ENCODE results near the gene PCDHGC3.
"Not testable (repeated sequence)": the region's sequence is repeated elsewhere in the genome, so short reads cannot be mapped to it uniquely, and the experiment has no call there.

Gene PCDHGC3

DNA sequence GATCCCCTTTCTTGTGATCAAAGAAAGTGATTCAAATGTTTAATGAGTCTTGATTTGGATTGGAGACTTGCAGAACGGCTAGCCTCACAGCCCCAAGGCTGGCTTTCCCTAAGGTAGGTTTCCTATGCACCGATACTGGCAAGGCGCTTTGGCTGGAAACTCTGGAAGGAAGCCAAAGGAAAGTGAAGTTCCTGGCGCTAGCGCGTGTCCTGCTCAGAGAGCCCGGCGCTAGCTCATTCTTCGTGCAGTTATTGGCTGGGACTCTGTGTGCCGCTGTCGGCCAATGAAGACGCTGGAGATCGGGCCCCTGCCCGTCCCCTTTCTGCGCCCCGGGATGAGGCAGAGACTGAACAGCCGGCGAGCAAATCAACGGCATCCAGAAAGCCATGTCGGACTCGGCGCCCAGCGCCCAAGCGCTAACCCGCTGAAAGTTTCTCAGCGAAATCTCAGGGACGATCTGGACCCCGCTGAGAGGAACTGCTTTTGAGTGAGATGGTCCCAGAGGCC is at the start of gene PCDHGC3:
Gene PCDHGC3 (plus strand): TSS at position 342 of the 507 bp plus-strand sequence. CDS start 151 bp downstream, at position 493.
- H3K4me3 ChIP-seq (ENCODE audit: low read length), result peak within 1 kb of the TSS; percentile 85
- H2AFZ ChIP-seq (ENCODE audit: low read depth, low read length), result peak within 1 kb of the TSS; percentile 86
- TF ChIP-seq EZH2phosphoT487 (IDR thresholded peaks at IDR 0.05; ENCODE audit: low read depth), result no peak
- TF ChIP-seq, protein P1, sequence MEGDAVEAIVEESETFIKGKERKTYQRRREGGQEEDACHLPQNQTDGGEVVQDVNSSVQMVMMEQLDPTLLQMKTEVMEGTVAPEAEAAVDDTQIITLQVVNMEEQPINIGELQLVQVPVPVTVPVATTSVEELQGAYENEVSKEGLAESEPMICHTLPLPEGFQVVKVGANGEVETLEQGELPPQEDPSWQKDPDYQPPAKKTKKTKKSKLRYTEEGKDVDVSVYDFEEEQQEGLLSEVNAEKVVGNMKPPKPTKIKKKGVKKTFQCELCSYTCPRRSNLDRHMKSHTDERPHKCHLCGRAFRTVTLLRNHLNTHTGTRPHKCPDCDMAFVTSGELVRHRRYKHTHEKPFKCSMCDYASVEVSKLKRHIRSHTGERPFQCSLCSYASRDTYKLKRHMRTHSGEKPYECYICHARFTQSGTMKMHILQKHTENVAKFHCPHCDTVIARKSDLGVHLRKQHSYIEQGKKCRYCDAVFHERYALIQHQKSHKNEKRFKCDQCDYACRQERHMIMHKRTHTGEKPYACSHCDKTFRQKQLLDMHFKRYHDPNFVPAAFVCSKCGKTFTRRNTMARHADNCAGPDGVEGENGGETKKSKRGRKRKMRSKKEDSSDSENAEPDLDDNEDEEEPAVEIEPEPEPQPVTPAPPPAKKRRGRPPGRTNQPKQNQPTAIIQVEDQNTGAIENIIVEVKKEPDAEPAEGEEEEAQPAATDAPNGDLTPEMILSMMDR (IDR thresholded peaks at IDR 0.05; ENCODE audit: low read depth, low read length), result peak; percentile 30
- no peak within 1 kb of the TSS for H3K27ac ChIP-seq (ENCODE audit: low read length)
- peak within 1 kb of the TSS; percentile 89 for H3K4me2 ChIP-seq (ENCODE audit: low read length)
- H4K20me1 ChIP-seq (ENCODE audit: insufficient read depth, low read length), result no peaks in the 10 kb centered on the region
- peak within 1 kb of the TSS; percentile 49 for H3K9ac ChIP-seq (ENCODE audit: low read length)
- no peaks in the 10 kb centered on the region for H3K27me3 ChIP-seq (ENCODE audit: low read depth, low read length)
- no peaks in the 10 kb centered on the region for H3K36me3 ChIP-seq (replicated peaks; ENCODE audit: low read depth, low read length)
- H3K9me3 ChIP-seq (ENCODE audit: insufficient read depth, low read length), result no peaks in the 10 kb centered on the region
- no peaks in the 10 kb centered on the region for H3K4me1 ChIP-seq (ENCODE audit: low read length)
- no peaks in the 10 kb centered on the region for H3K79me2 ChIP-seq (ENCODE audit: low read length)

DNA sequence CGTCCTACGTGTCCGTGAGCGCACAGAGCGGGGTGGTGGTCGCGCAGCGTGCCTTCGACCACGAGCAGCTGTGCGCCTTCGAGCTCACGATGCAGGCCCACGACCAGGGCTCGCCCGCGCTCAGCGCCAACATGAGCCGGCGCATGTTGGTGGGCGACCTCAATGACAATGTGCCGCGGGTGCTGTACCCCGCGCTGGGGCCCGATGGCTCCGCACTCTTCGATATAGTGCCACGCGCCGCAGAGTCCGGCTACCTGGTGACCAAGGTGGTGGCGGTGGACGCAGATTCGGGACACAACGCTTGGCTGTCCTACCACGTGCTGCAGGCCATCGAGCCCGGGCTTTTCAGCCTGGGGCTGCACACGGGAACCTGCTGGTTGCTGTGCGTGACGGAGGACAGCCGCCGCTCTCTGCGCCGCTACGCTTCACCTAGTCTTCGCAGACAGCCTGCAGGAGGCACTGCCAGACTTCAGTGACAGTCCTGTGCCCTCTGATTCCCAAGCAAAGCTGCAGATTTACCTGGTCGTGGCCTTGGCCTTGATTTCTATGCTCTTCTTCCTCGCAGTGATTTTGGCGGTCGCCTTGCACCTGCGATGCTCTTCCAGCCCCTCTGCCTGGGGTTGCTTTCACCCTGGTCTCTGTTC is 47.9 kb upstream of the PCDHGC3 start:
- H3K9ac ChIP-seq (ENCODE audit: low read length), result no peak overlapping the region
- no peak overlapping the region for H3K27ac ChIP-seq (ENCODE audit: low read length)
- no peaks in the 10 kb centered on the region for H4K20me1 ChIP-seq (ENCODE audit: insufficient read depth, low read length)
- H2AFZ ChIP-seq (ENCODE audit: low read depth, low read length), result no peak overlapping the region
- H3K79me2 ChIP-seq (ENCODE audit: low read length), result no peaks in the 10 kb centered on the region
- TF ChIP-seq EZH2phosphoT487 (IDR thresholded peaks at IDR 0.05; ENCODE audit: low read depth), result no peak
- TF ChIP-seq, protein P1 (IDR thresholded peaks at IDR 0.05; ENCODE audit: low read depth, low read length), result no peak
- H3K4me3 ChIP-seq (ENCODE audit: low read length), result no peak overlapping the region
- H3K36me3 ChIP-seq (replicated peaks; ENCODE audit: low read depth, low read length), result no peaks in the 10 kb centered on the region
- no peaks in the 10 kb centered on the region for H3K9me3 ChIP-seq (ENCODE audit: insufficient read depth, low read length)
- no peaks in the 10 kb centered on the region for H3K4me1 ChIP-seq (ENCODE audit: low read length)
- H3K4me2 ChIP-seq (ENCODE audit: low read length), result no peak overlapping the region
- H3K27me3 ChIP-seq (ENCODE audit: low read depth, low read length), result no peaks in the 10 kb centered on the region

DNA sequence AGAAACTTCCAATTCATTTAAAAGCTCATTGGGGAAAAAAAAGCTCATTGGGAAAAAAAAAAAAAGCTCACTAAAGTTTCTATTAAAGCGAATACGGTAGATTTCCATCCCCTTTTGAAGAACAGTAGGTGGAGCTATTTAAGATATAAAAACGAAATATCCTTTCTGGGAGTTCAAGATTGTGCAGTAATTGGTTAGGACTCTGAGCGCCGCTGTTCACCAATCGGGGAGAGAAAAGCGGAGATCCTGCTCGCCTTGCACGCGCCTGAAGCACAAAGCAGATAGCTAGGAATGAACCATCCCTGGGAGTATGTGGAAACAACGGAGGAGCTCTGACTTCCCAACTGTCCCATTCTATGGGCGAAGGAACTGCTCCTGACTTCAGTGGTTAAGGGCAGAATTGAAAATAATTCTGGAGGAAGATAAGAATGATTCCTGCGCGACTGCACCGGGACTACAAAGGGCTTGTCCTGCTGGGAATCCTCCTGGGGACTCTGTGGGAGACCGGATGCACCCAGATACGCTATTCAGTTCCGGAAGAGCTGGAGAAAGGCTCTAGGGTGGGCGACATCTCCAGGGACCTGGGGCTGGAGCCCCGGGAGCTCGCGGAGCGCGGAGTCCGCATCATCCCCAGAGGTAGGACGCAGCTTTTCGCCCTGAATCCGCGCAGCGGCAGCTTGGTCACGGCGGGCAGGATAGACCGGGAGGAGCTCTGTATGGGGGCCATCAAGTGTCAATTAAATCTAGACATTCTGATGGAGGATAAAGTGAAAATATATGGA is 45.2 kb upstream of the PCDHGC3 start, which contains the start of gene PCDHGA12:
Gene PCDHGA12 (plus strand): TSS at position 176 of the 782 bp plus-strand sequence. CDS start 253 bp downstream, at position 429.
- Histone ChIP-seq H3K79me2 (ENCODE audit: low read length) (no peaks in the 10 kb centered on the region), H3K27me3 (ENCODE audit: low read depth, low read length) (no peaks in the 10 kb centered on the region), H3K9me3 (ENCODE audit: insufficient read depth, low read length) (no peaks in the 10 kb centered on the region), H3K36me3 (replicated peaks; ENCODE audit: low read depth, low read length) (no peaks in the 10 kb centered on the region), H3K4me1 (ENCODE audit: low read length) (no peaks in the 10 kb centered on the region), H4K20me1 (ENCODE audit: insufficient read depth, low read length) (no peaks in the 10 kb centered on the region), H3K27ac (ENCODE audit: low read length) (no peak within 1 kb of the TSS), H3K9ac (ENCODE audit: low read length) (no peak within 1 kb of the TSS), H3K4me2 (ENCODE audit: low read length) (no peak within 1 kb of the TSS), H3K4me3 (ENCODE audit: low read length) (no peak within 1 kb of the TSS), H2AFZ (ENCODE audit: low read depth, low read length) (no peak within 1 kb of the TSS)
- TF ChIP-seq, protein P1 (IDR thresholded peaks at IDR 0.05; ENCODE audit: low read depth, low read length), result no peak
- no peak for TF ChIP-seq EZH2phosphoT487 (IDR thresholded peaks at IDR 0.05; ENCODE audit: low read depth)

DNA sequence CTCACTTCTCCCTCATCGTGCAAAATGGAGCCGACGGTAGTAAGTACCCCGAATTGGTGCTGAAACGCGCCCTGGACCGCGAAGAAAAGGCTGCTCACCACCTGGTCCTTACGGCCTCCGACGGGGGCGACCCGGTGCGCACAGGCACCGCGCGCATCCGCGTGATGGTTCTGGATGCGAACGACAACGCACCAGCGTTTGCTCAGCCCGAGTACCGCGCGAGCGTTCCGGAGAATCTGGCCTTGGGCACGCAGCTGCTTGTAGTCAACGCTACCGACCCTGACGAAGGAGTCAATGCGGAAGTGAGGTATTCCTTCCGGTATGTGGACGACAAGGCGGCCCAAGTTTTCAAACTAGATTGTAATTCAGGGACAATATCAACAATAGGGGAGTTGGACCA is 44.5 kb upstream of the PCDHGC3 start:
- no peak overlapping the region for H3K4me2 ChIP-seq (ENCODE audit: low read length)
- no peaks in the 10 kb centered on the region for H3K27me3 ChIP-seq (ENCODE audit: low read depth, low read length)
- no peaks in the 10 kb centered on the region for H3K36me3 ChIP-seq (replicated peaks; ENCODE audit: low read depth, low read length)
- TF ChIP-seq, protein P1 (IDR thresholded peaks at IDR 0.05; ENCODE audit: low read depth, low read length), result no peak
- no peak for TF ChIP-seq EZH2phosphoT487 (IDR thresholded peaks at IDR 0.05; ENCODE audit: low read depth)
- H2AFZ ChIP-seq (ENCODE audit: low read depth, low read length), result no peak overlapping the region
- no peak overlapping the region for H3K4me3 ChIP-seq (ENCODE audit: low read length)
- no peaks in the 10 kb centered on the region for H3K79me2 ChIP-seq (ENCODE audit: low read length)
- H3K4me1 ChIP-seq (ENCODE audit: low read length), result no peaks in the 10 kb centered on the region
- no peaks in the 10 kb centered on the region for H4K20me1 ChIP-seq (ENCODE audit: insufficient read depth, low read length)
- H3K9ac ChIP-seq (ENCODE audit: low read length), result no peak overlapping the region
- H3K9me3 ChIP-seq (ENCODE audit: insufficient read depth, low read length), result no peaks in the 10 kb centered on the region
- no peak overlapping the region for H3K27ac ChIP-seq (ENCODE audit: low read length)

DNA sequence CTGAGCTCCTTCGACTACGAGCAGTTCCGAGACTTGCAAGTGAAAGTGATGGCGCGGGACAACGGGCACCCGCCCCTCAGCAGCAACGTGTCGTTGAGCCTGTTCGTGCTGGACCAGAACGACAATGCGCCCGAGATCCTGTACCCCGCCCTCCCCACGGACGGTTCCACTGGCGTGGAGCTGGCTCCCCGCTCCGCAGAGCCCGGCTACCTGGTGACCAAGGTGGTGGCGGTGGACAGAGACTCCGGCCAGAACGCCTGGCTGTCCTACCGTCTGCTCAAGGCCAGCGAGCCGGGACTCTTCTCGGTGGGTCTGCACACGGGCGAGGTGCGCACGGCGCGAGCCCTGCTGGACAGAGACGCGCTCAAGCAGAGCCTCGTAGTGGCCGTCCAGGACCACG is 43.5 kb upstream of the PCDHGC3 start:
- H3K27me3 ChIP-seq (ENCODE audit: low read depth, low read length); H4K20me1 ChIP-seq (ENCODE audit: insufficient read depth, low read length); H3K79me2 ChIP-seq (ENCODE audit: low read length); H3K4me2 ChIP-seq (ENCODE audit: low read length); H3K36me3 ChIP-seq (replicated peaks; ENCODE audit: low read depth, low read length); H3K4me3 ChIP-seq (ENCODE audit: low read length); H3K27ac ChIP-seq (ENCODE audit: low read length); H2AFZ ChIP-seq (ENCODE audit: low read depth, low read length); H3K9ac ChIP-seq (ENCODE audit: low read length); H3K4me1 ChIP-seq (ENCODE audit: low read length); H3K9me3 ChIP-seq (ENCODE audit: insufficient read depth, low read length): not testable (repeated sequence)

DNA sequence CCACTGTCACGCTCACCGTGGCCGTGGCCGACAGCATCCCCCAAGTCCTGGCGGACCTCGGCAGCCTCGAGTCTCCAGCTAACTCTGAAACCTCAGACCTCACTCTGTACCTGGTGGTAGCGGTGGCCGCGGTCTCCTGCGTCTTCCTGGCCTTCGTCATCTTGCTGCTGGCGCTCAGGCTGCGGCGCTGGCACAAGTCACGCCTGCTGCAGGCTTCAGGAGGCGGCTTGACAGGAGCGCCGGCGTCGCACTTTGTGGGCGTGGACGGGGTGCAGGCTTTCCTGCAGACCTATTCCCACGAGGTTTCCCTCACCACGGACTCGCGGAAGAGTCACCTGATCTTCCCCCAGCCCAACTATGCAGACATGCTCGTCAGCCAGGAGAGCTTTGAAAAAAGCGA is 43.0 kb upstream of the PCDHGC3 start:
- not testable (repeated sequence) for H3K4me1 ChIP-seq (ENCODE audit: low read length); H4K20me1 ChIP-seq (ENCODE audit: insufficient read depth, low read length); H3K36me3 ChIP-seq (replicated peaks; ENCODE audit: low read depth, low read length); H3K9ac ChIP-seq (ENCODE audit: low read length); H3K4me3 ChIP-seq (ENCODE audit: low read length); H3K27ac ChIP-seq (ENCODE audit: low read length); H3K9me3 ChIP-seq (ENCODE audit: insufficient read depth, low read length); H2AFZ ChIP-seq (ENCODE audit: low read depth, low read length); H3K27me3 ChIP-seq (ENCODE audit: low read depth, low read length); H3K79me2 ChIP-seq (ENCODE audit: low read length); H3K4me2 ChIP-seq (ENCODE audit: low read length)
